ENCODE data around the gene CCL15.

Gene CCL15

DNA sequence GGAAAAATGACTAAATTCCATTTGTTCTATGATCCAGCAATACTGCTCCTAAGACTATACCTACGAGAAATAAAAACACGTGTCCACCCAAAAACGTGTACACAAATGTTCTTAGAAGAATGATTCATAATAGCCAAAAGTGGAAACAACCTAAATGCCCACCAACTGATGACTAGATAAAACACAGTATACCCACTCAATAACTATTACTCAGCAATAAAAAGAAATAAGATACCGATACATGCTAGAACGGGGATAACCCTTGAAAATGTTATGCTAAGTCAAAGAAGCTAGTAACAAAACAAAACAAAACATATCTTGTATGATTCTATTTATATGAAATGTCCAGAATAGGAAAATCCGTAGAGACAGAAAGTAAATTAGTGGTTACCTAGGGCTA lies 37.7 kb downstream of the CCL15 start:
- H3K9me3 ChIP-seq (ENCODE audit: control insufficient read depth, insufficient read depth, low read depth, low read length), result no peaks in the 10 kb centered on the region
- ChIA-PET POLR2A (no interaction called here), CTCF (interaction anchor here (0.6 to 13.6 kb wide), 5 partner anchors 12 to 185 kb away, joined by 3 to 330 read pairs (median 3); no protein-coding TSS in a partner anchor)
- no peak overlapping the region for H3K27ac ChIP-seq (ENCODE audit: extremely low read depth, low read depth, low read length)
- no peak overlapping the region for H3K4me3 ChIP-seq (ENCODE audit: low read depth, low read length)
- no peaks in the 10 kb centered on the region; a peak in 1 of 3 replicates for H3K36me3 ChIP-seq (ENCODE audit: control insufficient read depth in 2 of 2, insufficient read depth in 1 of 2, low read length in 2 of 2)
- H3K4me1 ChIP-seq (ENCODE audit: control insufficient read depth, insufficient read depth, low read length), result no peaks in the 10 kb centered on the region
- TF ChIP-seq ZNF600 (tag by site-specific recombination; IDR thresholded peaks at IDR 0.05), result no peak
- TF ChIP-seq HOXA7 (CRISPR knock-in tag; IDR thresholded peaks at IDR 0.05; ENCODE audit: borderline replicate concordance), result no peak
- no peak for TF ChIP-seq ZFP3 (tag by site-specific recombination; IDR thresholded peaks at IDR 0.05; ENCODE audit: low read depth)
- TF ChIP-seq EGR2 (tag by site-specific recombination; IDR thresholded peaks at IDR 0.05; ENCODE audit: low read depth), result no peak
- no peak for TF ChIP-seq ZNF239 (tag by site-specific recombination; IDR thresholded peaks at IDR 0.05)
- no peak for TF ChIP-seq GLIS1 (tag by site-specific recombination; IDR thresholded peaks at IDR 0.05)
- TF ChIP-seq ZFHX2 (tag by site-specific recombination; conservative IDR thresholded peaks at IDR 0.05), result no peak
- no peak for TF ChIP-seq ZNF10 (tag by site-specific recombination; IDR thresholded peaks at IDR 0.05)
- no peak for TF ChIP-seq KLF10 (tag by site-specific recombination; IDR thresholded peaks at IDR 0.05)
- no peak for TF ChIP-seq GFI1B (tag by site-specific recombination; IDR thresholded peaks at IDR 0.05)
- no peak for TF ChIP-seq PRDM1 (tag by site-specific recombination; IDR thresholded peaks at IDR 0.05)

GRCh38 chr17:35953720-35954119 lies 47.6 kb downstream of the CCL15 start:
- Histone ChIP-seq H3K4me1 (ENCODE audit: control insufficient read depth, insufficient read depth, low read length) (no peaks in the 10 kb centered on the region), H3K9me3 (ENCODE audit: control insufficient read depth, insufficient read depth, low read depth, low read length) (no peaks in the 10 kb centered on the region), H3K27ac (ENCODE audit: extremely low read depth, low read depth, low read length) (no peak overlapping the region), H3K36me3 (ENCODE audit: control insufficient read depth in 2 of 2, insufficient read depth in 1 of 2, low read length in 2 of 2) (no peaks in the 10 kb centered on the region), H3K4me3 (ENCODE audit: low read depth, low read length) (no peak overlapping the region)
- ChIA-PET POLR2A (no interaction called here), CTCF (interaction anchor here (1.0 kb wide), 1 partner anchor 196 kb away, joined by 3 read pairs; no protein-coding TSS in a partner anchor)
- no peak for TF ChIP-seq ZNF677 (tag by site-specific recombination; IDR thresholded peaks at IDR 0.05)
- TF ChIP-seq ZNF174 (tag by site-specific recombination; IDR thresholded peaks at IDR 0.05), result no peak
- TF ChIP-seq ZNF169 (tag by site-specific recombination; IDR thresholded peaks at IDR 0.05), result no peak
- no peak for TF ChIP-seq ZNF521 (tag by site-specific recombination; IDR thresholded peaks at IDR 0.05)
- TF ChIP-seq, protein P1, sequence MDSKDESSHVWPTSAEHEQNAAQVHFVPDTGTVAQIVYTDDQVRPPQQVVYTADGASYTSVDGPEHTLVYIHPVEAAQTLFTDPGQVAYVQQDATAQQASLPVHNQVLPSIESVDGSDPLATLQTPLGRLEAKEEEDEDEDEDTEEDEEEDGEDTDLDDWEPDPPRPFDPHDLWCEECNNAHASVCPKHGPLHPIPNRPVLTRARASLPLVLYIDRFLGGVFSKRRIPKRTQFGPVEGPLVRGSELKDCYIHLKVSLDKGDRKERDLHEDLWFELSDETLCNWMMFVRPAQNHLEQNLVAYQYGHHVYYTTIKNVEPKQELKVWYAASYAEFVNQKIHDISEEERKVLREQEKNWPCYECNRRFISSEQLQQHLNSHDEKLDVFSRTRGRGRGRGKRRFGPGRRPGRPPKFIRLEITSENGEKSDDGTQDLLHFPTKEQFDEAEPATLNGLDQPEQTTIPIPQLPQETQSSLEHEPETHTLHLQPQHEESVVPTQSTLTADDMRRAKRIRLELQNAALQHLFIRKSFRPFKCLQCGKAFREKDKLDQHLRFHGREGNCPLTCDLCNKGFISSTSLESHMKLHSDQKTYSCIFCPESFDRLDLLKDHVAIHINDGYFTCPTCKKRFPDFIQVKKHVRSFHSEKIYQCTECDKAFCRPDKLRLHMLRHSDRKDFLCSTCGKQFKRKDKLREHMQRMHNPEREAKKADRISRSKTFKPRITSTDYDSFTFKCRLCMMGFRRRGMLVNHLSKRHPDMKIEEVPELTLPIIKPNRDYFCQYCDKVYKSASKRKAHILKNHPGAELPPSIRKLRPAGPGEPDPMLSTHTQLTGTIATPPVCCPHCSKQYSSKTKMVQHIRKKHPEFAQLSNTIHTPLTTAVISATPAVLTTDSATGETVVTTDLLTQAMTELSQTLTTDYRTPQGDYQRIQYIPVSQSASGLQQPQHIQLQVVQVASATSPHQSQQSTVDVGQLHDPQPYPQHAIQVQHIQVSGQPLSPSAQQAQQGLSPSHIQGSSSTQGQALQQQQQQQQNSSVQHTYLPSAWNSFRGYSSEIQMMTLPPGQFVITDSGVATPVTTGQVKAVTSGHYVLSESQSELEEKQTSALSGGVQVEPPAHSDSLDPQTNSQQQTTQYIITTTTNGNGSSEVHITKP (tag by site-specific recombination; IDR thresholded peaks at IDR 0.05), result no peak
- no peak for TF ChIP-seq GLI2 (tag by site-specific recombination; IDR thresholded peaks at IDR 0.05; ENCODE audit: borderline replicate concordance, low read depth)

GRCh38 chr17:35949401-35949800 lies 52.0 kb downstream of the CCL15 start:
- TF ChIP-seq ZNF585B (tag by site-specific recombination; IDR thresholded peaks at IDR 0.05), result no peak
- TF ChIP-seq ZBTB26 (tag by site-specific recombination; optimal IDR thresholded peaks at IDR 0.05), result no peak

More at GRCh38 chr17:35949401-35949800, 52.0 kb downstream of the CCL15 start:
- H3K36me3 ChIP-seq (ENCODE audit: control insufficient read depth in 2 of 2, insufficient read depth in 1 of 2, low read length in 2 of 2), result no peaks in the 10 kb centered on the region
- CTCF ChIA-PET, result interaction anchor here (0.6 to 5.4 kb wide), 6 partner anchors 11 to 200 kb away, joined by 3 to 29 read pairs (median 6); no protein-coding TSS in a partner anchor
- H3K4me3 ChIP-seq (ENCODE audit: low read depth, low read length), result no peak overlapping the region
- H3K4me1 ChIP-seq (ENCODE audit: control insufficient read depth, insufficient read depth, low read length), result no peaks in the 10 kb centered on the region
- POLR2A ChIA-PET, result no interaction called here
- no peak overlapping the region for H3K27ac ChIP-seq (ENCODE audit: extremely low read depth, low read depth, low read length)
- H3K9me3 ChIP-seq (ENCODE audit: control insufficient read depth, insufficient read depth, low read depth, low read length), result no peaks in the 10 kb centered on the region
